Measurements from ENCODE around the gene TTC28. TPM values are rescaled to one million over a fixed set of nuclear protein-coding genes. Genes with fewer than 3 reads are reported as not detected.

TTC28 gene
- total RNA-seq, 1 donor from 2014 or later: 65.4 TPM

- TF ChIP-seq CTCF (conservative IDR thresholded peaks at IDR 0.05): no peak
- no peaks in the 10 kb centered on the region for H3K36me3 Mint-ChIP-seq (ENCODE audit: low read depth)
- no peaks in the 10 kb centered on the region for H3K9me3 Mint-ChIP-seq
- no peaks in the 10 kb centered on the region for H3K27me3 Mint-ChIP-seq (ENCODE audit: low read depth)
- H3K4me1 Mint-ChIP-seq: peaks cover 19% of the 10 kb centered on the region
- no peak for DNase-seq (ENCODE audit: low read depth, low spot score)
- peak overlapping the region; percentile 81 for H3K27ac Mint-ChIP-seq (ENCODE audit: unreplicated experiment)
- no peak overlapping the region for H3K4me3 Mint-ChIP-seq
Observed at GRCh38 chr22:28630177-28630574, 49.5 kb downstream of the TTC28 start.

GRCh38 chr22:28629420-28630176 is 50.0 kb downstream of the TTC28 start:
- DNase-seq (ENCODE audit: low read depth, low spot score): no peak
- Mint-ChIP-seq H3K27ac (ENCODE audit: unreplicated experiment) (peak overlapping the region; percentile 81), H3K9me3 (no peaks in the 10 kb centered on the region), H3K4me3 (no peak overlapping the region), H3K4me1 (peaks cover 19% of the 10 kb centered on the region), H3K27me3 (ENCODE audit: low read depth) (no peaks in the 10 kb centered on the region), H3K36me3 (ENCODE audit: low read depth) (no peaks in the 10 kb centered on the region)
- no peak for TF ChIP-seq CTCF (conservative IDR thresholded peaks at IDR 0.05)

GRCh38 chr22:28628766-28629165 is 50.9 kb downstream of the TTC28 start:
- TF ChIP-seq CTCF (conservative IDR thresholded peaks at IDR 0.05): no peak
- DNase-seq (ENCODE audit: low read depth, low spot score): no peak
- Mint-ChIP-seq H3K27me3 (ENCODE audit: low read depth) (no peaks in the 10 kb centered on the region), H3K27ac (ENCODE audit: unreplicated experiment) (peak overlapping the region; percentile 19), H3K9me3 (no peaks in the 10 kb centered on the region), H3K36me3 (ENCODE audit: low read depth) (no peaks in the 10 kb centered on the region), H3K4me1 (peaks cover 19% of the 10 kb centered on the region), H3K4me3 (no peak overlapping the region)

- no peak overlapping the region for H3K27ac Mint-ChIP-seq (ENCODE audit: unreplicated experiment)
- H3K4me3 Mint-ChIP-seq: no peak overlapping the region
- H3K9me3 Mint-ChIP-seq: no peaks in the 10 kb centered on the region
- TF ChIP-seq CTCF (conservative IDR thresholded peaks at IDR 0.05): no peak
- no peak for DNase-seq (ENCODE audit: low read depth, low spot score)
- H3K4me1 Mint-ChIP-seq: peaks cover 19% of the 10 kb centered on the region
- H3K36me3 Mint-ChIP-seq (ENCODE audit: low read depth): no peaks in the 10 kb centered on the region
- no peaks in the 10 kb centered on the region for H3K27me3 Mint-ChIP-seq (ENCODE audit: low read depth)
Observed at GRCh38 chr22:28627791-28628190, 51.8 kb downstream of the TTC28 start.

GRCh38 chr22:28620244-28620922 is 59.3 kb downstream of the TTC28 start:
- Mint-ChIP-seq H3K4me3 (no peak overlapping the region), H3K9me3 (no peaks in the 10 kb centered on the region), H3K27me3 (ENCODE audit: low read depth) (no peaks in the 10 kb centered on the region), H3K27ac (ENCODE audit: unreplicated experiment) (no peak overlapping the region), H3K36me3 (ENCODE audit: low read depth) (peaks cover 4% of the 10 kb centered on the region), H3K4me1 (peaks cover 21% of the 10 kb centered on the region)
- no peak for TF ChIP-seq CTCF (conservative IDR thresholded peaks at IDR 0.05)
- no peak for DNase-seq (ENCODE audit: low read depth, low spot score)
